ENCODE measurements around the gene MTHFSD.

MTHFSD gene

GRCh38 chr16:86514481-86515376 is 40.3 kb downstream of the MTHFSD start:
- DNase-seq (ENCODE audit: low read depth in 1 of 2, low spot score in 1 of 2): no peak

GRCh38 chr16:86513471-86514277 is 41.4 kb downstream of the MTHFSD start:
- no peak for DNase-seq (ENCODE audit: low read depth in 1 of 2, low spot score in 1 of 2)

GRCh38 chr16:86512860-86513470 is 42.1 kb downstream of the MTHFSD start:
- no peak for DNase-seq (ENCODE audit: low read depth in 1 of 2, low spot score in 1 of 2)

GRCh38 chr16:86512301-86512859 is 42.7 kb downstream of the MTHFSD start:
- no peak for DNase-seq (ENCODE audit: low read depth in 1 of 2, low spot score in 1 of 2)

- no peak for DNase-seq (ENCODE audit: low read depth in 1 of 2, low spot score in 1 of 2)
Observed at GRCh38 chr16:86511317-86512161, 43.5 kb downstream of the MTHFSD start.

GRCh38 chr16:86510465-86511261 is 44.4 kb downstream of the MTHFSD start, which contains the start of gene FOXF1:
Gene FOXF1, plus strand, starts transcription at chr16:86510527. Its CDS starts 43 bp downstream, at chr16:86510570.
- DNase-seq (ENCODE audit: low read depth in 1 of 2, low spot score in 1 of 2): no peak

- DNase-seq (ENCODE audit: low read depth in 1 of 2, low spot score in 1 of 2): no peak
Observed at GRCh38 chr16:86509759-86510464, 45.1 kb downstream of the MTHFSD start.

GRCh38 chr16:86508947-86509758 is 45.9 kb downstream of the MTHFSD start:
- DNase-seq (ENCODE audit: low read depth in 1 of 2, low spot score in 1 of 2): no peak

GRCh38 chr16:86508028-86508946 is 46.7 kb downstream of the MTHFSD start:
- no peak for DNase-seq (ENCODE audit: low read depth in 1 of 2, low spot score in 1 of 2)

GRCh38 chr16:86507173-86508027 is 47.6 kb downstream of the MTHFSD start:
- no peak for DNase-seq (ENCODE audit: low read depth in 1 of 2, low spot score in 1 of 2)

GRCh38 chr16:86505899-86506864 is 48.9 kb downstream of the MTHFSD start:
- DNase-seq (ENCODE audit: low read depth in 1 of 2, low spot score in 1 of 2): no peak

GRCh38 chr16:86505185-86505898 is 49.7 kb downstream of the MTHFSD start:
- no peak for DNase-seq (ENCODE audit: low read depth in 1 of 2, low spot score in 1 of 2)

GRCh38 chr16:86504315-86505184 is 50.5 kb downstream of the MTHFSD start:
- DNase-seq (ENCODE audit: low read depth in 1 of 2, low spot score in 1 of 2): no peak
